Measurements from ENCODE around the gene ARHGEF17.

ARHGEF17 gene

GRCh38 chr11:73414977-73415651 is 107.0 kb downstream of the ARHGEF17 start:
- no peak for DNase-seq

- DNase-seq = no peak
Observed at GRCh38 chr11:73415854-73416615, 108.0 kb downstream of the ARHGEF17 start.

- no peak for DNase-seq
Observed at GRCh38 chr11:73416786-73417185, 108.7 kb downstream of the ARHGEF17 start.

All from effector CD4-positive, alpha-beta T cell (primary cell).